Ovary (tissue), 3 donors: ENCODE measurements around the gene PCDHGA9.

Source experiments
- EP300 ChIP-seq: sonication (generic); formaldehyde crosslinking; IDR thresholded peaks from one replicate; pipeline ENCODE4 v1.6.1; 2017; ENCODE audit warnings: antibody characterized with exemption
- POLR2A ChIP-seq: fragments of 450-650 bp; IDR thresholded peaks from one replicate; pipeline ENCODE4 v1.6.1; 2017; ENCODE audit warnings: antibody characterized with exemption, mild to moderate bottlenecking, moderate library complexity
- TF ChIP-seq, protein P1 (sequence below), 3 donors: fragments of 450-650 bp in 2 of 3; fragments of 200-600 bp in 1 of 3; IDR thresholded peaks; one replicate each; pipeline versions ENCODE4 v1.5.1 to v1.8.0; 2016 to 2022; ENCODE audit warnings: antibody characterized with exemption in 3 of 3, mild to moderate bottlenecking in 1 of 3
- donor health status: DM: no; HTN: no; CAD: no.

DNA sequence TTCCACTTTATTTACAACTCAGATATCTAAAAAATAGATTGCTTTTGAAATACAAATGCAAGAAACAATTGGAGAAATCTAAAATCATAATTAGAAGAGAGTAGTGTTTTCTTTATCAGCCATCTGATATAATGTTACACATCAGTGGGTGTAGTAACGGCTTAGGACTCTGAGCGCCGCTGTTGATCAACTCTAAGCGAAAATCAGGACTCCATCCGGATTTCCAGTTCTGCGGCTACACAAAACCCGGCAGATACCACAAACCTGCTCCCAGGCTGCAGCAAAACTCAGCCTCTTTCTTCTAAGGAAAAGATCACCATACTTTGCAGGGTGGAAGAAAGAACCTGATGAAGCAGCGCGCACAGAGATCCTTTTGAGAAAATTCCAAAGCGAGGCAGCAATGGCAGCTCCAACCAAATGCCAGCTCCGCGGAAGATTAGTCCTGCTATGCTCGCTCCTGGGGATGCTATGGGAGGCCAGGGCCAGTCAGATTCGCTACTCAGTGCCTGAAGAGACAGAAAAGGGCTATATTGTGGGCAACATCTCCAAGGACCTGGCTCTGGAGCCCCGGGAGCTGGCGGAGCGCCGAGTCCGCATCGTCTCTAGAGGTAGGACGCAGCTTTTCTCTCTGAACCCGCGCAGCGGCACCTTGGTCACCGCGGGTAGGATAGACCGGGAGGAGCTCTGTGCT, at the start of gene PCDHGA9:
- TF ChIP-seq, protein P1, sequence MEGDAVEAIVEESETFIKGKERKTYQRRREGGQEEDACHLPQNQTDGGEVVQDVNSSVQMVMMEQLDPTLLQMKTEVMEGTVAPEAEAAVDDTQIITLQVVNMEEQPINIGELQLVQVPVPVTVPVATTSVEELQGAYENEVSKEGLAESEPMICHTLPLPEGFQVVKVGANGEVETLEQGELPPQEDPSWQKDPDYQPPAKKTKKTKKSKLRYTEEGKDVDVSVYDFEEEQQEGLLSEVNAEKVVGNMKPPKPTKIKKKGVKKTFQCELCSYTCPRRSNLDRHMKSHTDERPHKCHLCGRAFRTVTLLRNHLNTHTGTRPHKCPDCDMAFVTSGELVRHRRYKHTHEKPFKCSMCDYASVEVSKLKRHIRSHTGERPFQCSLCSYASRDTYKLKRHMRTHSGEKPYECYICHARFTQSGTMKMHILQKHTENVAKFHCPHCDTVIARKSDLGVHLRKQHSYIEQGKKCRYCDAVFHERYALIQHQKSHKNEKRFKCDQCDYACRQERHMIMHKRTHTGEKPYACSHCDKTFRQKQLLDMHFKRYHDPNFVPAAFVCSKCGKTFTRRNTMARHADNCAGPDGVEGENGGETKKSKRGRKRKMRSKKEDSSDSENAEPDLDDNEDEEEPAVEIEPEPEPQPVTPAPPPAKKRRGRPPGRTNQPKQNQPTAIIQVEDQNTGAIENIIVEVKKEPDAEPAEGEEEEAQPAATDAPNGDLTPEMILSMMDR (IDR thresholded peaks at IDR 0.05): no peak
- TF ChIP-seq EP300: no peak
- TF ChIP-seq POLR2A: no peak
